H1 (cell line): ENCODE results near the gene CHRM3. TPM values are rescaled to one million over a fixed set of nuclear protein-coding genes. Genes with fewer than 3 reads are reported as not detected.

Source experiments
- CTCF ChIA-PET: fragments of 300-600 bp; sonication (Branson Sonifier 250); formaldehyde crosslinking; loops from one replicate; lab custom pipeline; 2021; ENCODE audit not compliant: partially characterized antibody; lab: Charles Lee
- POLR2A ChIA-PET: fragments of 300-600 bp; sonication (Branson Sonifier 250); formaldehyde crosslinking; loops from one replicate; lab custom pipeline; 2021; ENCODE audit warnings: inconsistent platforms; ENCODE audit not compliant: partially characterized antibody; lab: Charles Lee
- DNase-seq, 2 experiments: peaks; one replicate each; pipeline versions ENCODE4 v3.0.0 to v3.0.0-alpha.2; 2010 to 2022; ENCODE audit warnings: low spot score in 2 of 2, low read depth in 1 of 2, mixed read lengths in 1 of 2
- FAIRE-seq: peaks from 2 replicates; lab custom pipeline; 2011; peaks lifted over from hg19 to GRCh38; lab: Jason Lieb, UNC
- H2AFZ ChIP-seq: 2 replicates; pipeline ENCODE4 v1.8.1; 2012; ENCODE audit warnings: low read length, inconsistent platforms
- H2AK5ac ChIP-seq: 2 replicates; pipeline ENCODE4 v1.6.1; 2013; ENCODE audit warnings: low read depth, low read length
- H2BK120ac ChIP-seq: replicated peaks from 2 replicates; pipeline ENCODE3; 2013; ENCODE audit warnings: low read depth, low read length, inconsistent platforms
- H2BK12ac ChIP-seq: 2 replicates; pipeline ENCODE4 v1.6.1; 2013; ENCODE audit warnings: low read depth, low read length
- H2BK15ac ChIP-seq: 2 replicates; pipeline ENCODE4 v1.6.1; 2013; ENCODE audit warnings: low read length
- H2BK20ac ChIP-seq: 2 replicates; pipeline ENCODE4 v1.6.1; 2013; ENCODE audit warnings: low read length
- H2BK5ac ChIP-seq: 2 replicates; pipeline ENCODE4 v1.6.1; 2013; ENCODE audit warnings: low read depth, low read length
- H3K14ac ChIP-seq: 2 replicates; pipeline ENCODE4 v1.6.1; 2013; ENCODE audit warnings: inconsistent platforms; ENCODE audit not compliant: insufficient read length
- H3K18ac ChIP-seq: 2 replicates; pipeline ENCODE4 v1.6.1; 2013; ENCODE audit warnings: low read length; ENCODE audit errors: extremely low read depth
- H3K23ac ChIP-seq: 2 replicates; pipeline ENCODE4 v1.6.1; 2013; ENCODE audit warnings: inconsistent platforms; ENCODE audit not compliant: insufficient read length
- H3K23me2 ChIP-seq: 2 replicates; pipeline ENCODE4 v1.6.1; 2013; ENCODE audit warnings: low read depth, low read length
- H3K27ac ChIP-seq: 2 replicates; pipeline ENCODE4 v1.6.1; 2011; ENCODE audit warnings: low read depth, low read length, inconsistent platforms
- H3K27me3 ChIP-seq, 4 experiments: replicated peaks in 1 of 4; 1 replicate in 1 of 4; 2 replicates in 3 of 4; pipeline versions ENCODE4 v1.6.1 to v1.8.1; 2011 to 2013; ENCODE audit warnings: low read length in 3 of 4, mild to moderate bottlenecking in 3 of 4, inconsistent platforms in 2 of 4, mixed read lengths in 2 of 4, moderate library complexity in 1 of 4; ENCODE audit not compliant: control insufficient read depth in 3 of 4, insufficient read depth in 3 of 4; ENCODE audit errors: extremely low read depth in 1 of 4
- H3K36me3 ChIP-seq, 4 experiments: 2 replicates each; pipeline versions ENCODE4 v1.6.1 to v1.8.1; 2011 to 2013; ENCODE audit warnings: mild to moderate bottlenecking in 4 of 4, low read length in 3 of 4, moderate library complexity in 2 of 4, control low read depth in 1 of 4, inconsistent platforms in 1 of 4; ENCODE audit not compliant: insufficient read depth in 4 of 4, control insufficient read depth in 2 of 4
- H3K4ac ChIP-seq: replicated peaks from 2 replicates; pipeline ENCODE3; 2013; ENCODE audit warnings: low read length, low read depth, mixed read lengths, inconsistent platforms; ENCODE audit not compliant: insufficient read length
- H3K4me1 ChIP-seq, 4 experiments: replicated peaks in 1 of 4; 1 replicate in 1 of 4; 2 replicates in 3 of 4; pipeline versions ENCODE4 v1.6.1 to v1.8.1; 2011 to 2013; ENCODE audit warnings: low read length in 3 of 4, inconsistent platforms in 2 of 4, mixed read lengths in 1 of 4; ENCODE audit not compliant: insufficient read depth in 4 of 4, control insufficient read depth in 3 of 4
- H3K4me2 ChIP-seq, 2 experiments: 2 replicates each; pipeline versions ENCODE4 v1.6.1 to v1.8.1; 2011 to 2013; ENCODE audit warnings: low read depth in 2 of 2, low read length in 2 of 2, control low read depth in 1 of 2, inconsistent platforms in 1 of 2, mild to moderate bottlenecking in 1 of 2; ENCODE audit not compliant: insufficient read depth in 1 of 2
- H3K4me3 ChIP-seq, 4 experiments: fragments of 200-600, 300-600 bp in 1 of 4; sonication (generic), shearing (Covaris generic), sonication (Bioruptor Twin) in 1 of 4; 2 replicates each; pipeline versions ENCODE4 v1.5.1 to v1.8.1; 2011 to 2016; ENCODE audit warnings: low read length in 4 of 4, low read depth in 3 of 4, control low read depth in 2 of 4, inconsistent platforms in 2 of 4, mild to moderate bottlenecking in 2 of 4, mixed read lengths in 1 of 4, moderate library complexity in 1 of 4; ENCODE audit not compliant: insufficient read depth in 2 of 4; ENCODE audit errors: extremely low read depth in 1 of 4
- H3K56ac ChIP-seq: replicated peaks from 2 replicates; pipeline ENCODE3; 2013; ENCODE audit warnings: low read depth, mild to moderate bottlenecking, mixed read lengths, low read length, inconsistent platforms; ENCODE audit not compliant: insufficient read length
- H3K79me1 ChIP-seq: 2 replicates; pipeline ENCODE4 v1.6.1; 2013; ENCODE audit warnings: low read depth, low read length, control low read depth
- H3K79me2 ChIP-seq, 2 experiments: 2 replicates each; pipeline versions ENCODE4 v1.6.1 to v1.8.1; 2012 to 2013; ENCODE audit warnings: low read length in 2 of 2, mild to moderate bottlenecking in 2 of 2, inconsistent platforms in 1 of 2; ENCODE audit not compliant: insufficient read depth in 2 of 2, control insufficient read depth in 1 of 2
- H3K9ac ChIP-seq, 4 experiments: replicated peaks in 1 of 4; 1 replicate in 1 of 4; 2 replicates in 3 of 4; pipeline versions ENCODE4 v1.6.1 to v1.8.1; 2011 to 2013; ENCODE audit warnings: low read depth in 3 of 4, low read length in 3 of 4, control low read depth in 2 of 4, mild to moderate bottlenecking in 2 of 4, moderate library complexity in 2 of 4, inconsistent platforms in 1 of 4; ENCODE audit errors: extremely low read depth in 1 of 4
- H3K9me3 ChIP-seq, 2 experiments: 2 replicates each; pipeline versions ENCODE4 v1.6.1 to v1.8.1; 2012 to 2013; ENCODE audit warnings: mild to moderate bottlenecking in 2 of 2, moderate library complexity in 2 of 2, control low read depth in 1 of 2, inconsistent platforms in 1 of 2, low read depth in 1 of 2, low read length in 1 of 2, mixed read lengths in 1 of 2; ENCODE audit not compliant: insufficient read depth in 2 of 2
- H4K20me1 ChIP-seq, 2 experiments: replicated peaks in 1 of 2; 2 replicates each; pipeline versions ENCODE3 to v1.8.1; 2011 to 2013; ENCODE audit warnings: inconsistent platforms in 2 of 2, low read length in 2 of 2, mild to moderate bottlenecking in 1 of 2; ENCODE audit not compliant: insufficient read depth in 2 of 2, control insufficient read depth in 1 of 2
- H4K5ac ChIP-seq: 2 replicates; pipeline ENCODE4 v1.6.1; 2013; ENCODE audit warnings: low read length, low read depth, mixed read lengths, inconsistent platforms; ENCODE audit not compliant: insufficient read length
- H4K8ac ChIP-seq: 2 replicates; pipeline ENCODE4 v1.8.0; 2013; ENCODE audit warnings: mild to moderate bottlenecking, moderate library complexity, low read length, inconsistent platforms; ENCODE audit not compliant: insufficient read depth; ENCODE audit errors: extremely low read depth
- H4K91ac ChIP-seq: replicated peaks from 2 replicates; pipeline ENCODE3; 2013; ENCODE audit warnings: low read length, mixed read lengths, inconsistent platforms; ENCODE audit not compliant: insufficient read length
- BRCA1 ChIP-seq: IDR thresholded peaks from 2 replicates; pipeline ENCODE4 v1.6.1; 2012; ENCODE audit warnings: low read depth, low read length, improper control_type of control experiment
- EP300 ChIP-seq, 2 experiments: IDR thresholded peaks; 1 replicate in 1 of 2; 2 replicates in 1 of 2; pipeline ENCODE4 v1.6.1; 2011 to 2012; ENCODE audit warnings: low read depth in 2 of 2, low read length in 2 of 2, mild to moderate bottlenecking in 2 of 2, borderline replicate concordance in 1 of 2, inconsistent platforms in 1 of 2, moderate library complexity in 1 of 2
- HDAC2 ChIP-seq, 2 experiments: fragments of 300-600 bp in 1 of 2; sonication (generic) in 1 of 2; IDR thresholded peaks; 2 replicates each; pipeline ENCODE4 v1.6.1; 2011 to 2012; ENCODE audit warnings: low read depth in 2 of 2, low read length in 2 of 2, mild to moderate bottlenecking in 2 of 2, moderate library complexity in 2 of 2, borderline replicate concordance in 1 of 2, inconsistent platforms in 1 of 2
- POLR2A ChIP-seq, 2 experiments: IDR thresholded peaks; 1 replicate in 1 of 2; 2 replicates in 1 of 2; pipeline ENCODE4 v1.6.1; 2011; ENCODE audit warnings: low read depth in 2 of 2, low read length in 2 of 2, mild to moderate bottlenecking in 2 of 2; ENCODE audit errors: control extremely low read depth in 1 of 2
- RBBP5 ChIP-seq: IDR thresholded peaks from 2 replicates; pipeline ENCODE4 v1.7.1; 2012; ENCODE audit warnings: low read depth, mild to moderate bottlenecking, inconsistent platforms, low read length, moderate library complexity, borderline replicate concordance
- TCF12 ChIP-seq: IDR thresholded peaks from 2 replicates; pipeline ENCODE4 v1.6.1; 2011; ENCODE audit warnings: low read depth, mild to moderate bottlenecking, low read length
- ZNF274 ChIP-seq: IDR thresholded peaks from 2 replicates; pipeline ENCODE4 v1.7.0; 2012; ENCODE audit warnings: low read length, borderline replicate concordance; ENCODE audit errors: extremely low read depth
- WGBS, 2 experiments: shearing (Covaris generic) in 1 of 2; methylation state at CpG; one replicate each; pipeline versions ENCODE4 v1.1.6 to v1.1.7; 2013 to 2015; ENCODE audit warnings: low lambda C conversion rate in 2 of 2, mixed read lengths in 2 of 2, inconsistent platforms in 1 of 2, low coverage in 1 of 2, missing lambda C conversion rate in 1 of 2; ENCODE audit not compliant: insufficient replicate concordance in 2 of 2, insufficient coverage in 1 of 2, insufficient read length in 1 of 2; ENCODE audit errors: extremely low coverage in 1 of 2, missing lambda C conversion rate in 1 of 2; 5-methylcytosine and 5-hydroxymethylcytosine counted together
- polyA plus RNA-seq, 7 experiments: library from polyadenylated mRNA; depleted of rRNA in 3 of 7; stranded (reverse) in 5 of 7; unstranded in 2 of 7; fragments of >200 nt in 5 of 7; fragments of 200-250 nt in 2 of 7; gene quantifications; 1 replicate in 5 of 7; 2 replicates in 1 of 7; 4 replicates in 1 of 7; pipeline versions ENCODE4 v1.2.1 to v1.2.3, GENCODE V29; 2011 to 2013; ENCODE audit warnings: missing spikeins in 2 of 7, mixed read lengths in 2 of 7
- total RNA-seq: library from RNA; stranded (reverse); fragmentation: NEBNext Ultra II Directional; extraction: Animal tissue kit (Norgen Biotek cat#: 25700); gene quantifications from 2 replicates; pipeline ENCODE4 v1.2.1, GENCODE V29; 2021
- TF ChIP-seq, protein P1 (sequence below): IDR thresholded peaks from 2 replicates; pipeline ENCODE4 v1.6.1; 2012; ENCODE audit warnings: low read length, inconsistent platforms

CHRM3 gene
- total and polyA plus RNA-seq, 2 of the 8 experiments (the other 6 are each of a cell fraction or from before 2014, with no cell fraction given): 3.3 to 5.0 TPM

GRCh38 chr1:239428120-239428710, 41.8 kb downstream of the CHRM3 start:
- H2BK5ac ChIP-seq: no peak overlapping the region
- H4K20me1 ChIP-seq: no peaks in the 10 kb centered on the region
- no peak overlapping the region for H2AFZ ChIP-seq
- DNase-seq (no peak), FAIRE-seq (no peak)
- no peak overlapping the region for H3K56ac ChIP-seq
- H2BK15ac ChIP-seq: no peak overlapping the region
- no peak overlapping the region for H4K5ac ChIP-seq
- H3K23ac ChIP-seq: no peak overlapping the region
- no peaks in the 10 kb centered on the region for H3K27me3 ChIP-seq
- H3K23me2 ChIP-seq: no peaks in the 10 kb centered on the region; the same call in 1 of the 2 replicates
- H3K18ac ChIP-seq: no peak overlapping the region
- no peaks in the 10 kb centered on the region; a peak in 1 of 4 replicates for H3K79me2 ChIP-seq
- H2AK5ac ChIP-seq: no peak overlapping the region
- H2BK20ac ChIP-seq: no peak overlapping the region
- no peaks in the 10 kb centered on the region for H3K9me3 ChIP-seq
- no peaks in the 10 kb centered on the region for H3K36me3 ChIP-seq
- H4K8ac ChIP-seq: no peak overlapping the region
- H2BK12ac ChIP-seq: no peak overlapping the region
- H3K9ac ChIP-seq: no peak overlapping the region
- H4K91ac ChIP-seq: no peak overlapping the region
- H3K4ac ChIP-seq: no peak overlapping the region
- no peak overlapping the region for H3K14ac ChIP-seq
- WGBS, 2 experiments: 87% methylated on average over 4 of the region's 4 CpGs; no CpG with 5 or more reads in 1 of the 2 experiments
- TF ChIP-seq, protein P1, sequence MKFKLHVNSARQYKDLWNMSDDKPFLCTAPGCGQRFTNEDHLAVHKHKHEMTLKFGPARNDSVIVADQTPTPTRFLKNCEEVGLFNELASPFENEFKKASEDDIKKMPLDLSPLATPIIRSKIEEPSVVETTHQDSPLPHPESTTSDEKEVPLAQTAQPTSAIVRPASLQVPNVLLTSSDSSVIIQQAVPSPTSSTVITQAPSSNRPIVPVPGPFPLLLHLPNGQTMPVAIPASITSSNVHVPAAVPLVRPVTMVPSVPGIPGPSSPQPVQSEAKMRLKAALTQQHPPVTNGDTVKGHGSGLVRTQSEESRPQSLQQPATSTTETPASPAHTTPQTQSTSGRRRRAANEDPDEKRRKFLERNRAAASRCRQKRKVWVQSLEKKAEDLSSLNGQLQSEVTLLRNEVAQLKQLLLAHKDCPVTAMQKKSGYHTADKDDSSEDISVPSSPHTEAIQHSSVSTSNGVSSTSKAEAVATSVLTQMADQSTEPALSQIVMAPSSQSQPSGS: no peak
- no peak for TF ChIP-seq BRCA1
- TF ChIP-seq RBBP5: no peak
- TF ChIP-seq EP300 (IDR thresholded peaks at IDR 0.05; ENCODE audit: borderline replicate concordance in 1 of 2, low read depth in 2 of 2, low read length in 2 of 2): no peak
- TF ChIP-seq POLR2A (IDR thresholded peaks at IDR 0.05; ENCODE audit: control extremely low read depth in 1 of 2, low read depth in 2 of 2, low read length in 2 of 2): no peak
- no peak for TF ChIP-seq ZNF274
- TF ChIP-seq TCF12: no peak
- TF ChIP-seq HDAC2 (IDR thresholded peaks at IDR 0.05; ENCODE audit: borderline replicate concordance in 1 of 2, low read depth in 2 of 2, low read length in 2 of 2): no peak
- TF ChIP-seq, all 59 proteins: peak for 0
- Histone ChIP-seq H3K79me1 (no peaks in the 10 kb centered on the region), H3K4me2 (no peak overlapping the region), H2BK120ac (no peak overlapping the region), H3K27ac (no peak overlapping the region), H3K4me1 (no peaks in the 10 kb centered on the region), H3K4me3 (no peak overlapping the region)
- ChIA-PET CTCF (no interaction called here), POLR2A (no interaction called here)
